Glomerular visceral epithelial cell (primary cell): ENCODE data around the gene ZNF618.

Source experiments
- DNase-seq: peaks from one replicate; pipeline ENCODE4 v3.0.0-alpha.2; 2016; ENCODE audit errors: extremely low spot score

The ZNF618 gene

GRCh38 chr9:113885183-113886025 lies 9.3 kb downstream of the ZNF618 start:
- no peak for DNase-seq

- DNase-seq: no peak
These were observed 9.9 kb downstream of the ZNF618 start for GRCh38 chr9:113886026-113886369.

GRCh38 chr9:113886466-113886865 lies 10.4 kb downstream of the ZNF618 start:
- DNase-seq: no peak

GRCh38 chr9:113886933-113887332 lies 10.8 kb downstream of the ZNF618 start:
- DNase-seq: no peak

- no peak for DNase-seq
These were observed 11.3 kb downstream of the ZNF618 start for GRCh38 chr9:113887436-113887835.

GRCh38 chr9:113888336-113888735 lies 12.2 kb downstream of the ZNF618 start:
- DNase-seq: no peak

- no peak for DNase-seq
These were observed 12.9 kb downstream of the ZNF618 start for GRCh38 chr9:113888976-113889375.

- no peak for DNase-seq
These were observed 14.6 kb downstream of the ZNF618 start for GRCh38 chr9:113890704-113891103.

- DNase-seq: no peak
These were observed 16.9 kb downstream of the ZNF618 start for GRCh38 chr9:113892861-113893491.

GRCh38 chr9:113894166-113894565 lies 18.1 kb downstream of the ZNF618 start:
- DNase-seq: no peak

GRCh38 chr9:113895526-113895925 lies 19.4 kb downstream of the ZNF618 start:
- no peak for DNase-seq

- DNase-seq: no peak
These were observed 20.6 kb downstream of the ZNF618 start for GRCh38 chr9:113896713-113897112.

- no peak for DNase-seq
These were observed 22.0 kb downstream of the ZNF618 start for GRCh38 chr9:113898151-113898550.

GRCh38 chr9:113898596-113898995 lies 22.5 kb downstream of the ZNF618 start:
- peak; percentile 79 for DNase-seq

GRCh38 chr9:113899205-113899604 lies 23.1 kb downstream of the ZNF618 start:
- no peak for DNase-seq

- DNase-seq: no peak
These were observed 25.1 kb downstream of the ZNF618 start for GRCh38 chr9:113901221-113901688.

GRCh38 chr9:113903514-113904077 lies 27.5 kb downstream of the ZNF618 start:
- no peak for DNase-seq

GRCh38 chr9:113906411-113907110 lies 30.5 kb downstream of the ZNF618 start:
- DNase-seq: peak; percentile 62

- DNase-seq: peak; percentile 65
These were observed 31.2 kb downstream of the ZNF618 start for GRCh38 chr9:113907282-113907681.

GRCh38 chr9:113909421-113909820 lies 33.3 kb downstream of the ZNF618 start:
- DNase-seq: no peak

GRCh38 chr9:113910036-113910639 lies 34.0 kb downstream of the ZNF618 start:
- DNase-seq: no peak
